ENCODE results near the gene RNF208. TPM values are rescaled to one million over a fixed set of nuclear protein-coding genes. Genes with fewer than 3 reads are reported as not detected.

The RNF208 gene
- total RNA-seq, 1 donor from 2014 or later, result 3.3 TPM

Other genes starting within 250 kb of the RNF208 start
- gene PTGDS, start 244.7 kb downstream of the RNF208 start, total RNA-seq, result 6.5 and 6.7 TPM in 2 replicates
- gene LCNL1, start 239.2 kb downstream of the RNF208 start, total RNA-seq, result 0.16 and 0.20 TPM in 2 replicates
- 71.4 and 74.5 TPM in 2 replicates for gene PAXX, start 229.8 kb downstream of the RNF208 start, total RNA-seq
- gene CLIC3, start 225.7 kb downstream of the RNF208 start, total RNA-seq, result 0.91 TPM in 2 replicates
- gene ABCA2, start 194.0 kb downstream of the RNF208 start, total RNA-seq, result 27.8 and 30.6 TPM in 2 replicates
- 0.41 and 0.84 TPM in 2 replicates for gene FUT7, start 190.2 kb downstream of the RNF208 start, total RNA-seq
- 15.5 and 17.0 TPM in 2 replicates for gene NPDC1, start 176.1 kb downstream of the RNF208 start, total RNA-seq
- not detected in 2 replicates for gene ENTPD2, start 168.2 kb downstream of the RNF208 start, total RNA-seq
- 32.9 TPM in 2 replicates for gene SAPCD2, start 151.7 kb downstream of the RNF208 start, total RNA-seq
- 14.8 and 15.4 TPM in 2 replicates for gene UAP1L1, start 144.7 kb downstream of the RNF208 start, total RNA-seq
- gene MAN1B1, start 135.3 kb downstream of the RNF208 start, total RNA-seq, result 48.7 and 55.1 TPM in 2 replicates
- 221 and 229 TPM in 2 replicates for gene DPP7, start 107.5 kb downstream of the RNF208 start, total RNA-seq
- gene GRIN1, start 83.1 kb downstream of the RNF208 start, total RNA-seq, result 0.05 TPM in 1 of 2 replicates, not detected in the other
- gene LRRC26, start 52.2 kb downstream of the RNF208 start, total RNA-seq, result not detected in 2 replicates
- gene TMEM210, start 50.2 kb downstream of the RNF208 start, total RNA-seq, result not detected in 2 replicates
- 68.8 and 69.6 TPM in 2 replicates for gene ANAPC2, start 33.7 kb downstream of the RNF208 start, total RNA-seq
- gene SSNA1, start 33.6 kb downstream of the RNF208 start, total RNA-seq, result 86.5 and 88.3 TPM in 2 replicates
- gene TPRN, start 21.5 kb downstream of the RNF208 start, total RNA-seq, result 9.6 and 10.9 TPM in 2 replicates
- gene TMEM203, start 16.6 kb downstream of the RNF208 start, total RNA-seq, result 28.2 and 30.8 TPM in 2 replicates
- 38.6 and 42.1 TPM in 2 replicates for gene NDOR1, start 16.5 kb downstream of the RNF208 start, total RNA-seq
- 0.23 and 0.27 TPM in 2 replicates for gene CYSRT1, start 2.9 kb upstream of the RNF208 start, total RNA-seq
- gene RNF224, start 5.3 kb upstream of the RNF208 start, total RNA-seq, result 0.14 TPM in 1 of 2 replicates, not detected in the other
- not detected in 2 replicates for gene SLC34A3, start 8.7 kb upstream of the RNF208 start, total RNA-seq
- 365 and 372 TPM in 2 replicates for gene TUBB4B, start 19.0 kb upstream of the RNF208 start, total RNA-seq
- gene STPG3, start 29.0 kb upstream of the RNF208 start, total RNA-seq, result not detected in 2 replicates
- 65.9 and 67.2 TPM in 2 replicates for gene NELFB, start 33.1 kb upstream of the RNF208 start, total RNA-seq
- gene TOR4A, start 55.5 kb upstream of the RNF208 start, total RNA-seq, result 17.4 and 17.5 TPM in 2 replicates
- gene NRARP, start 80.0 kb upstream of the RNF208 start, total RNA-seq, result 1.5 and 1.7 TPM in 2 replicates
- gene EXD3, start 200.9 kb upstream of the RNF208 start, total RNA-seq, result 8.2 and 9.6 TPM in 2 replicates
- 0.80 and 0.98 TPM in 2 replicates for gene NOXA1, start 201.2 kb upstream of the RNF208 start, total RNA-seq
- gene ENTPD8, start 219.1 kb upstream of the RNF208 start, total RNA-seq, result not detected in 2 replicates
- 50.6 and 51.5 TPM in 2 replicates for gene NSMF, start 237.1 kb upstream of the RNF208 start, total RNA-seq

Measured in T-helper 2 cell treated with Interferon-gamma antibody and Interleukin-4, amounts not matched to agents 100 ng/mL and 5 ng/mL, for 36 hours (primary cell).